ENCODE data around the gene TRIM56.

GRCh38 chr7:101119876-101120275, 34.6 kb downstream of the TRIM56 start:
- no peak for TF ChIP-seq POLR2AphosphoS5 (IDR thresholded peaks at IDR 0.05; ENCODE audit: borderline replicate concordance, low read depth, low read length)
- no peak for TF ChIP-seq EZH2 (IDR thresholded peaks at IDR 0.05)
- TF ChIP-seq FOXP2 (optimal IDR thresholded peaks at IDR 0.05; ENCODE audit: control extremely low read depth, extremely low read length, insufficient read depth) = no peak
